ENCODE measurements around the gene SLC25A10. TPM values are rescaled to one million over a fixed set of nuclear protein-coding genes. Genes with fewer than 3 reads are reported as not detected.

SLC25A10 gene
- total RNA-seq, 1 experiment from 2014 or later: 37.8 TPM

GRCh38 chr17:81687770-81688541, 24.1 kb upstream of the SLC25A10 start:
- no peak for DNase-seq (ENCODE audit: low read depth)

GRCh38 chr17:81688616-81689015, 23.5 kb upstream of the SLC25A10 start:
- DNase-seq (ENCODE audit: low read depth): no peak

- no peak for DNase-seq (ENCODE audit: low read depth)
Measured at GRCh38 chr17:81690066-81690465, 22.0 kb upstream of the SLC25A10 start.

- DNase-seq (ENCODE audit: low read depth): no peak
Measured at GRCh38 chr17:81690549-81690948, 21.5 kb upstream of the SLC25A10 start.

- no peak for DNase-seq (ENCODE audit: low read depth)
Measured at GRCh38 chr17:81691196-81691595, 20.9 kb upstream of the SLC25A10 start.

GRCh38 chr17:81691608-81692007, 20.5 kb upstream of the SLC25A10 start:
- DNase-seq (ENCODE audit: low read depth): no peak

GRCh38 chr17:81693509-81694210, 18.4 kb upstream of the SLC25A10 start:
- no peak for DNase-seq (ENCODE audit: low read depth)

- no peak for DNase-seq (ENCODE audit: low read depth)
Measured at GRCh38 chr17:81694810-81695209, 17.3 kb upstream of the SLC25A10 start.

- DNase-seq (ENCODE audit: low read depth): no peak
Measured at GRCh38 chr17:81695211-81695610, 16.9 kb upstream of the SLC25A10 start.

GRCh38 chr17:81695801-81696200, 16.3 kb upstream of the SLC25A10 start:
- no peak for DNase-seq (ENCODE audit: low read depth)

GRCh38 chr17:81696218-81696941, 15.7 kb upstream of the SLC25A10 start:
- DNase-seq (ENCODE audit: low read depth): no peak

GRCh38 chr17:81697261-81698044, 14.6 kb upstream of the SLC25A10 start:
- DNase-seq (ENCODE audit: low read depth): no peak

GRCh38 chr17:81700353-81701287, 11.5 kb upstream of the SLC25A10 start:
- DNase-seq (ENCODE audit: low read depth): no peak

- no peak for DNase-seq (ENCODE audit: low read depth)
Measured at GRCh38 chr17:81701288-81702071, 10.6 kb upstream of the SLC25A10 start.

GRCh38 chr17:81702934-81703746, 8.9 kb upstream of the SLC25A10 start, which contains the start of gene MRPL12:
TSS of gene MRPL12 (plus strand) at chr17:81703367. CDS start at chr17:81703502, 135 bp downstream.
- peak; percentile 91 for DNase-seq (ENCODE audit: low read depth)

- no peak for DNase-seq (ENCODE audit: low read depth)
Measured at GRCh38 chr17:81703747-81704654, 8.1 kb upstream of the SLC25A10 start.

GRCh38 chr17:81705518-81706231, 6.4 kb upstream of the SLC25A10 start:
- DNase-seq (ENCODE audit: low read depth): no peak

Measured in LHCN-M2 (cell line).